ENCODE measurements around the gene WDFY4. TPM values are rescaled to one million over a fixed set of nuclear protein-coding genes. Genes with fewer than 3 reads are reported as not detected.

WDFY4 gene, protein sequence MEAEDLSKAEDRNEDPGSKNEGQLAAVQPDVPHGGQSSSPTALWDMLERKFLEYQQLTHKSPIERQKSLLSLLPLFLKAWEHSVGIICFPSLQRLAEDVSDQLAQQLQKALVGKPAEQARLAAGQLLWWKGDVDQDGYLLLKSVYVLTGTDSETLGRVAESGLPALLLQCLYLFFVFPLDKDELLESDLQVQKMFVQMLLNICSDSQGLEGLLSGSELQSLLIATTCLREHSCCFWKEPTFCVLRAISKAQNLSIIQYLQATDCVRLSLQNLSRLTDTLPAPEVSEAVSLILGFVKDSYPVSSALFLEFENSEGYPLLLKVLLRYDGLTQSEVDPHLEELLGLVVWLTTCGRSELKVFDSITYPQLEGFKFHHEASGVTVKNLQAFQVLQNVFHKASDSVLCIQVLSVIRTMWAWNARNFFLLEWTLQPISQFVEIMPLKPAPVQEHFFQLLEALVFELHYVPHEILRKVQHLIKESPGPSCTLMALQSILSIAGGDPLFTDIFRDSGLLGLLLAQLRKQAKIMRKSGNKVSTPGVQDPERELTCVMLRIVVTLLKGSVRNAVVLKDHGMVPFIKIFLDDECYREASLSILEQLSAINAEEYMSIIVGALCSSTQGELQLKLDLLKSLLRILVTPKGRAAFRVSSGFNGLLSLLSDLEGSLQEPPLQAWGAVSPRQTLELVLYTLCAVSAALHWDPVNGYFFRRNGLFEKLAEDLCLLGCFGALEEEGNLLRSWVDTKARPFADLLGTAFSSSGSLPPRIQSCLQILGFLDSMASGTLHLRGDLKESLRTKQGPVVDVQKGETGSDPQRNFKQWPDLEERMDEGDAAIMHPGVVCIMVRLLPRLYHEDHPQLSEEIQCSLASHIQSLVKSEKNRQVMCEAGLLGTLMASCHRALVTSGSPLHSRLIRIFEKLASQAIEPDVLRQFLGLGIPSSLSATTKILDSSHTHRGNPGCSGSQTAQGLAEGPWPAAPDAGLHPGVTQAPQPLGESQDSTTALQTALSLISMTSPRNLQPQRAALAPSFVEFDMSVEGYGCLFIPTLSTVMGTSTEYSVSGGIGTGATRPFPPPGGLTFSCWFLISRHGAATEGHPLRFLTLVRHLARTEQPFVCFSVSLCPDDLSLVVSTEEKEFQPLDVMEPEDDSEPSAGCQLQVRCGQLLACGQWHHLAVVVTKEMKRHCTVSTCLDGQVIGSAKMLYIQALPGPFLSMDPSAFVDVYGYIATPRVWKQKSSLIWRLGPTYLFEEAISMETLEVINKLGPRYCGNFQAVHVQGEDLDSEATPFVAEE (N-terminal part only)
- total RNA-seq (10 to 100 TPM in 1 of 9 donors, 1 to 10 TPM in 5, under 1 TPM in 3; 0.56 to 19.8 (median 1.1) TPM), polyA plus RNA-seq (under 1 TPM; 0.46 to 0.78 TPM)
- long read RNA-seq, donor 1, partial matches to known transcripts: 0 of 1 reads
- long read RNA-seq, donor 1, other reads (novel, unspliced or antisense): 1 of 1 reads
- long read RNA-seq, donor 2: 0 reads
- long read RNA-seq, donor 3, partial matches to known transcripts: 1 of 1 reads
- long read RNA-seq, donor 3, other reads (novel, unspliced or antisense): 0 of 1 reads

DNA sequence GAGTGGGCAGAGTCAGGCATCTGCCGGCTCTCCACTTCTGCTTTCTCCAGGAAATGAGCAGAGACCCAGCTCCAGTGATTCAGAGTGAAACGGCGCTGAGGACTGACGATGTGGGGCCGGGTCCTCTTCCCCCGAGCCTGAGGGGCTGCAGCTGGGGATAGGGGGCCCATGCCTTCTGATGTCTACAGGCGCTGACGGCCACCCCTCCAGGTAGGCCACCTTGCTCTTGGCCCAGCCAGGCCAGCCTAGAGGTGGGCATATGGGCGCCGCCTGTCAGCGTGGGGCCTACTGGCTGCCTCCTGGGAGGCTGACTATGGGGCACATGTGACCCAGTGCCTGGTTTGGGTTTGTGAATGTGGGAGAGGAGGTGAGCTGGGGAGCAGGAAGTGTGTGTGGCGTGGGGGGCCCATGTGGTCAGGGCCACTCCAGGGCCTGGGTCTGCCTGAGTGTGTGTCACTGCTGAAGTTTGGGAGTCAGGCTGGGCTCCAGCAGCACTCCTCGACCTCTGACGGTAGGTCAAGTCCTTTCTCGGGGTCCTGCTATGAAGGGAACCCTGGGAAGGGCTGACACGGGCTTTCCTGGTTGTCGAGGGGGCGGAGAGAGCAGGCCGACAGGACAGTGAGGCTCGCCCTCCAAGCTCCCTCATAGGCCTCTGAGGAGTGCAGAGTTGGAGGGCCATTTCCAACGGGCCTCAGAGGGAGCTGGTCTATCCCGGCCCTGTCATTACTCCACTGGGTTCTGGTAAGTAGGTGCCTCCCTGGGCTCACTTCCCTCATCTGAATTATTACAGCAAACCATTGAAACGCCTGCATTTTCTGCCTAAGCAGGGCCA lies at the start of gene WDFY4:
Gene WDFY4 (plus strand): TSS at position 82 of the 832 bp plus-strand sequence. CDS start 24,860 bp downstream, outside the sequence.
- Histone ChIP-seq H3K27me3 (no peaks in the 10 kb centered on the region), H3K36me3 (no peaks in the 10 kb centered on the region), H3K27ac (peak within 1 kb of the TSS in 4 of 12 donors; percentile 11 to 87 (median 26)), H3K4me1 (peaks cover 0 to 9% (median 0%) of the 10 kb centered on the region in 12 donors), H3K4me3 (peak within 1 kb of the TSS in 8 of 12 donors; percentile 8 to 58 (median 30)), H3K9me3 (peaks cover 0 to 12% (median 0%) of the 10 kb centered on the region in 12 donors)
- peak in 2 of 5 donors; percentile 55 to 74 for DNase-seq
- ATAC-seq: peak in 3 of 4 donors; percentile 66 to 78 (median 67)
- TF ChIP-seq, protein P1, sequence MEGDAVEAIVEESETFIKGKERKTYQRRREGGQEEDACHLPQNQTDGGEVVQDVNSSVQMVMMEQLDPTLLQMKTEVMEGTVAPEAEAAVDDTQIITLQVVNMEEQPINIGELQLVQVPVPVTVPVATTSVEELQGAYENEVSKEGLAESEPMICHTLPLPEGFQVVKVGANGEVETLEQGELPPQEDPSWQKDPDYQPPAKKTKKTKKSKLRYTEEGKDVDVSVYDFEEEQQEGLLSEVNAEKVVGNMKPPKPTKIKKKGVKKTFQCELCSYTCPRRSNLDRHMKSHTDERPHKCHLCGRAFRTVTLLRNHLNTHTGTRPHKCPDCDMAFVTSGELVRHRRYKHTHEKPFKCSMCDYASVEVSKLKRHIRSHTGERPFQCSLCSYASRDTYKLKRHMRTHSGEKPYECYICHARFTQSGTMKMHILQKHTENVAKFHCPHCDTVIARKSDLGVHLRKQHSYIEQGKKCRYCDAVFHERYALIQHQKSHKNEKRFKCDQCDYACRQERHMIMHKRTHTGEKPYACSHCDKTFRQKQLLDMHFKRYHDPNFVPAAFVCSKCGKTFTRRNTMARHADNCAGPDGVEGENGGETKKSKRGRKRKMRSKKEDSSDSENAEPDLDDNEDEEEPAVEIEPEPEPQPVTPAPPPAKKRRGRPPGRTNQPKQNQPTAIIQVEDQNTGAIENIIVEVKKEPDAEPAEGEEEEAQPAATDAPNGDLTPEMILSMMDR (IDR thresholded peaks at IDR 0.05): no peak
- no peak for TF ChIP-seq POLR2A (IDR thresholded peaks at IDR 0.05)
- WGBS, 4 donors: 79 to 86% (median 85%) methylated on average over 21 to 23 of the region's 23 CpGs
- intact Hi-C loops (cut with DNase I): no loop called here

DNA sequence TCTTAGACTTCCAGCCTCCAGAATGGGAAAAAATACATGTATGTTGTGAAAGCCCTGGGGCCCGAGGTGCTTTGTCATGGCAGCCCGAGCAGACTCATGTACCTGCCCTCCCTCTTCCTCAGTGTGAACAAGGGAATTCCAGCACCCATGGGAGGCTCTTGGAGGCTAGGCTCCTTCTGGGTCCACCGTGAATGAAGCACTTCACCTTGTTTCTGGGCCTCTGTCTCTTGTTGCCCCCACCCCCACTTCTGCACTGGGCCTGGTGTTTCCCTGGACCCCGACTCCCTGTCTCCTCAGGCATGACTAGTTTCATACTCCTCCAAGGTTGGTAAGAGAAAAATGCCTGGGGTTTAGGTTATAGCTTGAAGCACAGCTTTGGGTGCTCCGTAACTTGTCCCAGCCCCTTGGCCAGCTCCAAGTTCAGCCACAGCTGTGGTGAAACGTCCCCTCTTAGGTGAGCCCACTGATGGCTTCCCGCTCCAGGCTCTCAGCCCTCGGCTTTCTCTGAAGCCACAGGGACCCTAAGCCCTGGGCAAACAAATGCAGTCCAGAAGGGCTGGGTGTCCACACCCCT lies 49.6 kb upstream of the WDFY4 start:
- intact Hi-C loops (cut with DNase I): no loop called here
- ATAC-seq (no peak), DNase-seq (no peak)
- peaks cover 0 to 4% (median 0%) of the 10 kb centered on the region in 12 donors for H3K9me3 ChIP-seq
- H3K4me1 ChIP-seq: peaks cover 0 to 65% (median 12%) of the 10 kb centered on the region in 12 donors
- 82 to 87% (median 84%) methylated on average over 5 to 8 of the region's 8 CpGs for WGBS, 4 donors
- H3K36me3 ChIP-seq: no peaks in the 10 kb centered on the region
- H3K27ac ChIP-seq: peak overlapping the region in 5 of 12 donors; percentile 4 to 86 (median 39)
- no peak overlapping the region for H3K4me3 ChIP-seq
- no peak for TF ChIP-seq POLR2A (IDR thresholded peaks at IDR 0.05)
- TF ChIP-seq, protein P1 (IDR thresholded peaks at IDR 0.05): no peak
- no peaks in the 10 kb centered on the region for H3K27me3 ChIP-seq

DNA sequence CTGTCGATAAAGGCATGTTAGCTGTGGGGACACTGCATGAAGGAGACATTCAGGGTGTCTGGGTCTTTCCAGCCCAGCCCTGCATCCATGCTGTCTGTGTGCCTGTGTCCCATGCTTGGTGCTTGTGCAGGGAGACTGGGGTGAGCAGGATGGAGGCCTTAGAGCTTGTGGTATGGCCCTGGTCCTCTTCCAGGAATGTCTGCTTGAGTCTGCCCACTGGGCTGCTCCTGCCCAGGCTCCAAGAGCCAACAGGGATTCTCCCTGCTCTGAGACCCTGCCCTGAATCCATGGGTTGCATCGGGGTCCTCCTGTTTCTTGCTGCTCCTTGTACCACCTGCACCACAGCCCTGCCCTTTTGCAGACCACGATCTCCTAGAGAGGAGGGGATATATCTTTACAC lies 48.4 kb upstream of the WDFY4 start:
- Histone ChIP-seq H3K4me1 (peaks cover 0 to 73% (median 12%) of the 10 kb centered on the region in 12 donors), H3K36me3 (no peaks in the 10 kb centered on the region), H3K9me3 (peaks cover 0 to 16% (median 7%) of the 10 kb centered on the region in 12 donors), H3K4me3 (no peak overlapping the region), H3K27me3 (no peaks in the 10 kb centered on the region), H3K27ac (no peak overlapping the region)
- ATAC-seq: no peak
- 63 to 77% (median 64%) methylated on average over 3 of the region's 3 CpGs for WGBS, 4 donors
- intact Hi-C loops (cut with DNase I): no loop called here
- no peak for TF ChIP-seq POLR2A (IDR thresholded peaks at IDR 0.05)
- TF ChIP-seq, protein P1 (IDR thresholded peaks at IDR 0.05): no peak
- DNase-seq: no peak
